Left lung (tissue), 10 donors: ENCODE data around the gene LTBP2. TPM values are rescaled to one million over a fixed set of nuclear protein-coding genes. Genes with fewer than 3 reads are reported as not detected.

Source experiments
- ATAC-seq: fragments of 200-7000 bp; cut with Tn5 transposase; one replicate; pipeline ENCODE4 v1.9.1; 2020; ENCODE audit warnings: moderate library complexity
- DNase-seq, 4 donors: peaks; one replicate each; pipeline ENCODE4 v3.0.0-alpha.2; 2013 to 2020
- H3K27ac ChIP-seq, 2 donors: fragments of 200-600 bp; sonication (generic) in 1 of 2; one replicate each; pipeline versions ENCODE4 v1.5.0 to v1.8.0; 2020 to 2021
- H3K27me3 ChIP-seq, 2 donors: fragments of 200-600 bp; sonication (generic) in 1 of 2; one replicate each; pipeline versions ENCODE4 v1.5.0 to v1.8.0; 2020 to 2021
- H3K36me3 ChIP-seq, 2 donors: fragments of 200-600 bp; sonication (generic) in 1 of 2; one replicate each; pipeline versions ENCODE4 v1.5.0 to v1.8.0; 2020 to 2021
- H3K4me1 ChIP-seq, 2 donors: fragments of 200-600 bp; one replicate each; pipeline ENCODE4 v1.8.0; 2021
- H3K4me3 ChIP-seq, 2 donors: fragments of 200-600 bp; sonication (generic) in 1 of 2; one replicate each; pipeline versions ENCODE4 v1.5.0 to v1.8.0; 2020 to 2021; ENCODE audit warnings: mild to moderate bottlenecking in 1 of 2
- H3K9me3 ChIP-seq, 2 donors: fragments of 200-600 bp; sonication (generic) in 1 of 2; one replicate each; pipeline versions ENCODE4 v1.5.0 to v1.8.0; 2020 to 2021
- CTCF ChIP-seq, 2 donors: fragments of 200-600 bp; sonication (generic) in 1 of 2; IDR thresholded peaks; one replicate each; pipeline versions ENCODE4 v1.5.0 to v1.8.0; 2021; ENCODE audit warnings: antibody characterized with exemption in 2 of 2
- intact Hi-C, 2 donors: fragments of 100-400 bp; cut with DNase I; formaldehyde crosslinking; loops; one replicate each; pipeline versions ENCODE4 v1.11.2 to v1.14.2; 2022
- polyA plus RNA-seq, 6 donors: library from polyadenylated mRNA; unstranded; fragments of 120-200 nt; gene quantifications; one replicate each; pipeline ENCODE4 v1.2.1, GENCODE V29; 2013; ENCODE audit not compliant: insufficient read length in 6 of 6
- total RNA-seq, 2 donors: library from RNA; stranded (reverse); fragmentation: NEBNext Ultra II Directional; extraction: Animal tissue kit (Norgen Biotek cat#: 25700); gene quantifications; one replicate each; pipeline ENCODE4 v1.2.1, GENCODE V29; 2021
- donor health status: DM: no; HTN: yes; CAD: no.
- donor health status: DM: no; HTN: no; CAD: no.

Gene LTBP2
- total and polyA plus RNA-seq, 8 donors = 14.0 to 154 (median 19.3) TPM

GRCh38 chr14:74511966-74512830 is 99.8 kb downstream of the LTBP2 start:
- Histone ChIP-seq H3K4me3 (no peak overlapping the region), H3K9me3 (no peaks in the 10 kb centered on the region), H3K36me3 (no peaks in the 10 kb centered on the region), H3K27ac (no peak overlapping the region), H3K27me3 (peaks cover 0 to 8% of the 10 kb centered on the region in 2 donors), H3K4me1 (peaks cover 11 to 12% of the 10 kb centered on the region in 2 donors)
- no peak for TF ChIP-seq CTCF (IDR thresholded peaks at IDR 0.05)
- ATAC-seq = no peak
- intact Hi-C loops = no loop called here
- peak in 1 of 4 donors; percentile 22 for DNase-seq

GRCh38 chr14:74510959-74511409 is 101.1 kb downstream of the LTBP2 start:
- Histone ChIP-seq H3K27ac (no peak overlapping the region), H3K9me3 (no peaks in the 10 kb centered on the region), H3K27me3 (peaks cover 0 to 8% of the 10 kb centered on the region in 2 donors), H3K36me3 (peaks cover 0 to 6% of the 10 kb centered on the region in 2 donors), H3K4me1 (peaks cover 11 to 12% of the 10 kb centered on the region in 2 donors), H3K4me3 (no peak overlapping the region)
- intact Hi-C loops = no loop called here
- peak in 1 of 4 donors; percentile 31 for DNase-seq
- TF ChIP-seq CTCF (IDR thresholded peaks at IDR 0.05) = no peak
- no peak for ATAC-seq

GRCh38 chr14:74510223-74510931 is 101.7 kb downstream of the LTBP2 start:
- H3K27ac ChIP-seq = no peak overlapping the region
- DNase-seq = peak in 1 of 4 donors; percentile 22
- peaks cover 0 to 8% of the 10 kb centered on the region in 2 donors for H3K27me3 ChIP-seq
- H3K9me3 ChIP-seq = no peaks in the 10 kb centered on the region
- peaks cover 0 to 6% of the 10 kb centered on the region in 2 donors for H3K36me3 ChIP-seq
- peaks cover 6 to 11% of the 10 kb centered on the region in 2 donors for H3K4me1 ChIP-seq
- TF ChIP-seq CTCF (IDR thresholded peaks at IDR 0.05) = no peak
- no peak for ATAC-seq
- intact Hi-C loops = no loop called here
- no peak overlapping the region for H3K4me3 ChIP-seq

GRCh38 chr14:74509587-74510222 is 102.3 kb downstream of the LTBP2 start:
- H3K4me1 ChIP-seq = peaks cover 0 to 5% of the 10 kb centered on the region in 2 donors
- intact Hi-C loops = loop anchor here in 1 of 2 donors (10.0 kb wide), 1 partner anchor 105 kb away; the partner anchor contains the start of gene LTBP2
- ATAC-seq (no peak), DNase-seq (peak in 1 of 4 donors; percentile 21)
- no peak overlapping the region for H3K4me3 ChIP-seq
- H3K36me3 ChIP-seq = peaks cover 0 to 6% of the 10 kb centered on the region in 2 donors
- no peak overlapping the region for H3K27ac ChIP-seq
- no peaks in the 10 kb centered on the region for H3K9me3 ChIP-seq
- H3K27me3 ChIP-seq = peaks cover 0 to 8% of the 10 kb centered on the region in 2 donors
- no peak for TF ChIP-seq CTCF (IDR thresholded peaks at IDR 0.05)
